GM12865 (cell line): Measurements from ENCODE around the gene CYP2W1.

Experiments used
- DNase-seq: peaks from one replicate; pipeline ENCODE4 v3.0.0; 2010; ENCODE audit warnings: low read depth
- H3K4me3 ChIP-seq: 2 replicates; pipeline ENCODE4 v1.5.1; 2011; ENCODE audit warnings: mild to moderate bottlenecking, low read depth, low read length, control low read depth
- TF ChIP-seq, protein P1 (sequence below): IDR thresholded peaks from 2 replicates; pipeline ENCODE4 v1.5.1; 2011; ENCODE audit warnings: low read length, control low read depth, low read depth, inconsistent platforms; ENCODE audit not compliant: insufficient read depth; ENCODE audit errors: missing control alignments

Gene CYP2W1

DNA sequence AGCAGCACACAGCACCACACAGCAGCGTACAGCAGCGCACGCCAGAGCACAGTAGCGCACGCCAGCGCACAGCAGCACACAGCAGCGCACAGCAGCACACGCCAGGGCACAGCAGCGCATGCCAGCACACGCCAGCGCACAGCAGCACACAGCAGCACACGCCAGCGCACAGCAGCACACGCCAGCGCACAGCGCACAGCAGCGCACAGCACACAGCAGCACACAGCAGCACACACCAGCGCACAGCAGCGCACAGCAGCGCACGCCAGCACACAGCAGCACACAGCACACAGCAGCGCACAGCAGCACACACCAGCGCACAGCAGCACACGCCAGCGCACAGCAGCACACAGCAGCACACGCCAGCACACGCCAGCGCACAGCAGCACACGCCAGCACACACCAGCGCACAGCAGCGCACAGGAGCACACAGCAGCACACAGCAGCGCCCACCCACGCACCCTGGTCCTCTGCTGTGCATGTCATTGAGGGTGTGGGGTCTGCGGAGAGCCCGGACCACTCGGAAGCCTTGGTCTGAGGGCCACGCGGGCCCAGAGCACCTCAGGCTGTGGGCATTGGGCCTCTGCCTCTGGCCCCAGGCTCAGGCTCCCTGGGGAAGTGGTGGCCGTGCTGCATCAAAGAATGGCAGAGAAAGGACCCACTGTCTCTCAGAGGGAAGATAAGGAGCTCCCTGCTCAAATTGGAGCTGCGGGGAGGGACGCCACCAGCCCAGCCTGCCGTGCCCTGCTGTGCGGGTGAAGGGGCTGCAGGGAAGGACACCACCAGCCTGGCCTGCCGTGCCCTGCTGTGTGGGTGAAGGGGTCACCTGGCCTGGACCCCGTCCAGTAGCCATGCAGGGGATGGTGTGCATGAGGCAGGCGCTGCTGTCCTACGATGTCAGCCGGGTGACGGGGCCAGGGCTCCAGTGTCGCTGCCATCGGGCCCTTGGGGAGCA, 33.9 kb downstream of the CYP2W1 start:
- TF ChIP-seq, protein P1, sequence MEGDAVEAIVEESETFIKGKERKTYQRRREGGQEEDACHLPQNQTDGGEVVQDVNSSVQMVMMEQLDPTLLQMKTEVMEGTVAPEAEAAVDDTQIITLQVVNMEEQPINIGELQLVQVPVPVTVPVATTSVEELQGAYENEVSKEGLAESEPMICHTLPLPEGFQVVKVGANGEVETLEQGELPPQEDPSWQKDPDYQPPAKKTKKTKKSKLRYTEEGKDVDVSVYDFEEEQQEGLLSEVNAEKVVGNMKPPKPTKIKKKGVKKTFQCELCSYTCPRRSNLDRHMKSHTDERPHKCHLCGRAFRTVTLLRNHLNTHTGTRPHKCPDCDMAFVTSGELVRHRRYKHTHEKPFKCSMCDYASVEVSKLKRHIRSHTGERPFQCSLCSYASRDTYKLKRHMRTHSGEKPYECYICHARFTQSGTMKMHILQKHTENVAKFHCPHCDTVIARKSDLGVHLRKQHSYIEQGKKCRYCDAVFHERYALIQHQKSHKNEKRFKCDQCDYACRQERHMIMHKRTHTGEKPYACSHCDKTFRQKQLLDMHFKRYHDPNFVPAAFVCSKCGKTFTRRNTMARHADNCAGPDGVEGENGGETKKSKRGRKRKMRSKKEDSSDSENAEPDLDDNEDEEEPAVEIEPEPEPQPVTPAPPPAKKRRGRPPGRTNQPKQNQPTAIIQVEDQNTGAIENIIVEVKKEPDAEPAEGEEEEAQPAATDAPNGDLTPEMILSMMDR = no peak
- no peak for DNase-seq
- H3K4me3 ChIP-seq = no peak overlapping the region

DNA sequence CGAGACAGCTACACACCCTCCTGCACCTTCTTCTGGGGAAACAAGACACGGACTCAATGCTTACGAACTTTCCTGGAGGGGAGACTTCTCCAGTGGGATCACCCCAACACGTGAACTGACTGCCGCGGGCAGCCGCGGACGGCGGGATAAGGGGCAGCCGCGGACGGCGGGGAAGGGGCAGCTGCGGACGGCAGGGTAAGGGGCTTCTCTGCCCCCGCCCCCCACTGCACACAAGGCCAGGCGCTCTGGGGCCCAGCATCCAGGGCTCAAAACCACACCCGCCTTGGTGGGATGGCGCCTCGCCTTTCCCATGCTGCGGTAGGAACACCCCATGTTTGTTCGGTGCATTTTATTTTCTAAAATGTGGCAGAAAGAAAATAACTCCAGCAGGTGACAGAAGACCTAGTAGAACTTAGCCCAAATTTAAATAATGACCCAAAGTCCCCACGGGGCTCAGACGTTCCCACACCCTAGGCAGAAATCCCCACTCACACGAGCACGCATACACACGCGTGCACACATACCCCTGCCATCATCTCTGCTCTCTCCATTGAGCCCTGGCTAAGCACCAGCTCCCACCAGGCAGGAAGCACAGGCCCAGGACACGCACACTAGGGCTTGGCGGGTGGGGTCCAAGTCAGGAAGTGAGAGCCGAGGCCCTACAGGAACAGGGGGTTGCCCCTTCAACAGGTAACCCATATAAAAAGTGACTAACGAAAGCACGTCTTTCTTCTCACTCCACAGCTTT, 34.8 kb downstream of the CYP2W1 start:
- DNase-seq = no peak
- H3K4me3 ChIP-seq = no peak overlapping the region
- TF ChIP-seq, protein P1 = no peak

DNA sequence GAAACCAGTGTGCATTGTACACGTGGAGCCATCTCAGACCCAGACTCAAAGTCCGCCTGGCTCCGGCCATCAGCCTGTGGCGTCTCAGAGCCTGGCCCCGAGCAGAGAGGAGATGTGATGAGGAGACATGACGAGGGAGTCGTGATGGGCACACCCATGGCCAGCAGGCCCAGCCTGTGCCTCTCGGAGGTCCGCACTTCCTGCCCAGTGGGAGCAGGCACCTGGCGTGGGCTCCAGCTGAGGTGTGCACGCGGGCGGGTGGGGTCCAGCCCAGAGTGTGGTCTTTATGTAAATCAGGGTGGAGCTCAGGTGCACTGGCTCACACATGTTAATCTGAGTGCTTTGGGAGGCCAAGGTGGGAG, 35.3 kb downstream of the CYP2W1 start:
- TF ChIP-seq, protein P1 = no peak
- H3K4me3 ChIP-seq = no peak overlapping the region
- DNase-seq = no peak

DNA sequence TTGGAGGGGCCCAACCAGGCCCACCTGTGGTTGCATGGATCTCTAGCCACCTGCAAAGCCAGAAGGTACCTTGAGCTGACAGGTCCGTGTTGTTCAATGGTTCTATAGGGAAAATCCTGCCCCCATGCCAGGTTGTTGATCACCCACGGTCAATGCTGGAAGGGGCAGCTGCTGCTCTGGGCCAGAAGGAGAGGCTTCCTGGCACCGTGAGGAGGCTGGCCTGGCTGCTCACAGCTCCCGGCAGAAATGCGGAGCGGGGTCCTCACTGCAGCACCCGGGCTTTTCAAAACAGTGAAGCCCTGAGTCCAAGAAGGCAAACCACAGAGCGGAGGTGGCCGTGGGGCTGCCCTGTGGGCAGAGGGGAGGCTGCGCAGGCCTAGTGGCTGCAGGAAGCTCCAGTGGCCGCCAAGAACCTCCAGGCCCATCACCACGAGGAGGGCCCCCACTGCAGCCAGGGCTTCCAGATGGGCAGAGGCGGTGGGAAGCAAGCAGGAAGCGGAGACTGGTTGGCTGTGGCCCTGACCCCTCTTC, 36.3 kb downstream of the CYP2W1 start:
- no peak for DNase-seq
- TF ChIP-seq, protein P1 = no peak
- H3K4me3 ChIP-seq = no peak overlapping the region

DNA sequence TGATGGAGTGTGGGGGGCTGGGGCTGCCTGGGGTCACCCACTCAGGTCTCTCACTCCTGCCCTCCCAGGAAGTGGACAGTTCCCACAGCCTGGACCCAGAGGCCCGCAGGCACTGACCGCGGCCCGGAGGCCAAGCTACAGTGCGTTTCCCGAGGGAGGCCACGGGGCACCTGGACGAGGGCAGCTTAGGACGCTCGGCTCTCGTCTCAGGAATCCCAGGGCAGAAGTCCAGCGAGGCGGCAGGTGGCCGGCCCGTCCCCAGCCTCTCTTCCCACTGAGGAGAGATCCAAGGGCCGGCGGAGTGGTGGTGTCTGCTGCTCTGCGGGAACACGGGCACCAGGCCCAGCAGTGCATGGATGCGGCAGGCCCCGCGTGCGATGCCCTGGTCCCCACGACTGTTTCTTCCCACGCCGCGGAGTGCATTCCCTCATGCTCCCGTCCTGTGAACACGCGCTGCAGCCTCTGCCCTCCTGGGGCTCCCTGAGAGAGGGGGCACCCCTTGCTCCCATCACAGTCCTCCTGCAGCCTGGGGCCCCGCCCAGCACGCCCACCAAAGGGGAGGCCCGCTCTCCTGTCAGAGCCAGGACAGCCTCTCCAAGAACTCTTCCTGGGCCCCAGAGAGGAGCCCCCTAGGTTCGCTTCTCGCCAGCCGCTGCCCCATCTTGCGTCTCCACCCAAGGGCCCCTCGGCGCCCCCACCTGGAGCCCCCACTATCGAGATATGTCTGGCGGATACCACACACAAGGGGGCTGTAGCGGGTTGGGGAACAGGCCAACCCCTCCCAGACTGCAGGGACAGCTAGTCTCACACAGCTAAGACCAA, 37.0 kb downstream of the CYP2W1 start:
- no peak overlapping the region for H3K4me3 ChIP-seq
- DNase-seq = no peak
- TF ChIP-seq, protein P1 = no peak

DNA sequence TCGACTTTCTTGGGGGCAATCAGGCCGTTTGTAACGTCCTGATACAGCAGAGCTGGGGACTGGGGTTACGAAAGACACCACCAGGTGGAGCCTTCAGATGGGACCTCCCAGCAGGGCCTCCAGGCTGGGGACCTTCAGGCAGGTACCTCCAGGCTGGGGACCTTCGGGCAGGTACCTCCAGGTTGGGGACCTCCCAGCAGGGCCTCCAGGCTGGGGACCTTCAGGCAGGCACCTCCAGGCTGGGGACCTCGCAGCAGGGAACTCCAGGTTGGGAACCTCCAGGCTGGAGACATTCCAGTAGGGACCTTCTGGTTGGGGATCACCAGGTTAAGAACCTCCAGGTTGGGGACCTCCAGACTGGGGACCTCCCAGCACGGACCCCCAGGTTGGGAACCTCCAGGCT, 37.9 kb downstream of the CYP2W1 start:
- TF ChIP-seq, protein P1 = peak; percentile 11
- no peak for DNase-seq
- no peak overlapping the region for H3K4me3 ChIP-seq
